Fibroblast of skin of scalp (primary cell): ENCODE results near the gene PRDM9. TPM values are rescaled to one million over a fixed set of nuclear protein-coding genes. Genes with fewer than 3 reads are reported as not detected.
"Not testable (repeated sequence)": the region's sequence is repeated elsewhere in the genome, so short reads cannot be mapped to it uniquely, and the experiment has no call there.

Experiments
- DNase-seq: peaks from one replicate; pipeline ENCODE4 v3.0.0-alpha.2; 2013
- polyA plus RNA-seq, 2 experiments: library from polyadenylated mRNA; unstranded; fragments of 120-200 nt; gene quantifications; one replicate each; pipeline ENCODE4 v1.2.1, GENCODE V29; 2013; ENCODE audit not compliant: insufficient read length in 2 of 2

The PRDM9 gene
- polyA plus RNA-seq (2013, experiment 1 of 2; ENCODE audit: insufficient read length): not detected
- not detected for polyA plus RNA-seq (2013, experiment 2 of 2; ENCODE audit: insufficient read length)

GRCh38 chr5:23507278-23507685 lies at the start of gene PRDM9:
TSS of gene PRDM9 (plus strand) at chr5:23507609. CDS start at chr5:23509034, 1,425 bp downstream.
- peak; percentile 7 for DNase-seq

- DNase-seq: no peak
These were observed 49.6 kb upstream of the PRDM9 start for GRCh38 chr5:23457780-23458179.

- DNase-seq: no peak
These were observed 48.2 kb upstream of the PRDM9 start for GRCh38 chr5:23459214-23459613.

- no peak for DNase-seq
These were observed 45.8 kb upstream of the PRDM9 start for GRCh38 chr5:23461576-23461975.

- peak; percentile 0 for DNase-seq
These were observed 41.0 kb upstream of the PRDM9 start for GRCh38 chr5:23466401-23466912.

- no peak for DNase-seq
These were observed 38.8 kb upstream of the PRDM9 start for GRCh38 chr5:23468658-23469057.

- DNase-seq: no peak
These were observed 33.5 kb upstream of the PRDM9 start for GRCh38 chr5:23473915-23474314.

- no peak for DNase-seq
These were observed 33.1 kb upstream of the PRDM9 start for GRCh38 chr5:23474315-23474714.

GRCh38 chr5:23476580-23476979 lies 30.8 kb upstream of the PRDM9 start:
- DNase-seq: no peak

- DNase-seq: no peak
These were observed 24.8 kb upstream of the PRDM9 start for GRCh38 chr5:23482642-23483041.

- DNase-seq: no peak
These were observed 24.3 kb upstream of the PRDM9 start for GRCh38 chr5:23483090-23483489.

GRCh38 chr5:23484096-23484495 lies 23.3 kb upstream of the PRDM9 start:
- no peak for DNase-seq

- DNase-seq: not testable (repeated sequence)
These were observed 21.2 kb upstream of the PRDM9 start for GRCh38 chr5:23486227-23486626.

- no peak for DNase-seq
These were observed 16.4 kb upstream of the PRDM9 start for GRCh38 chr5:23490993-23491392.

GRCh38 chr5:23494558-23494957 lies 12.9 kb upstream of the PRDM9 start:
- DNase-seq: no peak

- DNase-seq: no peak
These were observed 10.8 kb upstream of the PRDM9 start for GRCh38 chr5:23496576-23496975.

- DNase-seq: no peak
These were observed 826 bp upstream of the PRDM9 start for GRCh38 chr5:23506329-23507236.

- not testable (repeated sequence) for DNase-seq
These were observed 3.0 kb downstream of the PRDM9 start for GRCh38 chr5:23510434-23510833.

GRCh38 chr5:23522553-23522952 lies 15.1 kb downstream of the PRDM9 start:
- DNase-seq: no peak

GRCh38 chr5:23523031-23523430 lies 15.6 kb downstream of the PRDM9 start:
- DNase-seq: no peak

GRCh38 chr5:23523998-23524397 lies 16.6 kb downstream of the PRDM9 start:
- DNase-seq: no peak

GRCh38 chr5:23525751-23526150 lies 18.3 kb downstream of the PRDM9 start:
- no peak for DNase-seq

GRCh38 chr5:23526616-23527015 lies 19.2 kb downstream of the PRDM9 start:
- DNase-seq: not testable (repeated sequence)
